Activated naive CD4-positive, alpha-beta T cell treated with anti-CD3 and anti-CD28 coated beads for 36 hours (primary cell): ENCODE measurements around the gene PLIN5. TPM values are rescaled to one million over a fixed set of nuclear protein-coding genes. Genes with fewer than 3 reads are reported as not detected.

Experiments
- CTCF ChIA-PET: fragments of 350-600 bp; sonication (Branson Sonifier 250); formaldehyde crosslinking; loops from one replicate; lab custom pipeline; 2021; ENCODE audit warnings: antibody characterized with exemption; lab: Charles Lee
- DNase-seq: peaks from one replicate; pipeline ENCODE4 v3.0.0-alpha.2; 2020
- H3K27ac Mint-ChIP-seq: one replicate; pipeline ENCODE4 v1.8.0; 2021; ENCODE audit warnings: mild to moderate bottlenecking, mixed read lengths
- H3K27me3 Mint-ChIP-seq: one replicate; pipeline ENCODE4 v1.8.0; 2021; ENCODE audit warnings: low read depth, mixed read lengths
- H3K36me3 Mint-ChIP-seq: one replicate; pipeline ENCODE4 v1.8.0; 2021; ENCODE audit warnings: low read depth, mixed read lengths
- H3K4me1 Mint-ChIP-seq: one replicate; pipeline ENCODE4 v1.8.0; 2021; ENCODE audit warnings: low read depth, mixed read lengths
- H3K4me3 Mint-ChIP-seq: one replicate; pipeline ENCODE4 v1.8.0; 2021; ENCODE audit warnings: mild to moderate bottlenecking, moderate library complexity, mixed read lengths
- H3K9me3 Mint-ChIP-seq: one replicate; pipeline ENCODE4 v1.8.0; 2021; ENCODE audit warnings: mixed read lengths
- intact Hi-C: fragments of 100-400 bp; cut with micrococcal nuclease; formaldehyde crosslinking; loops from one replicate; pipeline ENCODE4 v1.15.1; 2023
- total RNA-seq, 2 experiments: library from RNA; stranded (reverse); gene quantifications; one replicate each; pipeline ENCODE4 v1.2.3, GENCODE V29; 2021

The PLIN5 gene
- total RNA-seq, 2 experiments from 2014 or later: 0.07 to 0.25 TPM

DNA sequence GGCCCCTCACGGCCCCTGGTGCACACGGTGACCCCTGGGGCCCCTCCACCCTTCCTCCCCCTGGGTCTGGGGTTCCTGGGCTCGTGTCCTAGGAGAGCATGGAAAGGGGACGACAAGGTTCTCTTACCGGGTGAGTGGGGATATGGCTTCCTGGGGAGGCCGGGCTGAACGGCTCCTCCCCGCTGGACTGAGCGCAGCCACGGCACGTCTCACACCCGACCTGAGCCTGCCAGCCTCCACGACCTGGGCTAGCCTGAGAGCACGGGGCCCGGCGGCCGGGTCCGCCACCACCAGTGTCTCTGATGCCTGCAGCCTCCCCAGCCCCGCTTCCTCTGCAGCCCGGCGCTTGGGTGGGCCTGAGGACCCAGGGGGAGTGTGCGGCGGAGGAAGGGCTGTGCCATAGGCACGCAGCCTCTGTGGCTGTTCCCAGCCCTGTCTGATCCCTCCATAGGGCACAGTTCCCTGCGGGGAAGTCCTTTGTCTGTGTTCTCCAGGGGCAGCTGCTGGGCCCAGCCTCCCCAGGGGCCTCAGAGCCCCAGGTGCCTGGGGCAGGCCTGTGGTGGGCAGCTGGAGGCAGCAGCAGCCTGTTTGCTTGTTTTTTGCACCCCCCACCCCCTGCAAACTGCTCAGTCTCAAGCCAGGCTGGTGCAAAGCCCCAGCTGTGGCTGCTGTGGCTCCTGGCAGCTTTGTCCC lies 31.7 kb downstream of the PLIN5 start:
- Mint-ChIP-seq H3K4me3 (no peak overlapping the region), H3K9me3 (no peaks in the 10 kb centered on the region), H3K4me1 (peaks cover 6% of the 10 kb centered on the region), H3K27me3 (no peaks in the 10 kb centered on the region), H3K36me3 (peaks cover 1% of the 10 kb centered on the region), H3K27ac (no peak overlapping the region)
- CTCF ChIA-PET: no interaction called here
- no peak for DNase-seq
- intact Hi-C loops: no loop called here

GRCh38 chr19:4502282-4503131 lies 32.5 kb downstream of the PLIN5 start:
- Mint-ChIP-seq H3K27me3 (no peaks in the 10 kb centered on the region), H3K9me3 (no peaks in the 10 kb centered on the region), H3K4me1 (peaks cover 6% of the 10 kb centered on the region), H3K4me3 (no peak overlapping the region), H3K27ac (no peak overlapping the region), H3K36me3 (peaks cover 1% of the 10 kb centered on the region)
- CTCF ChIA-PET: no interaction called here
- no peak for DNase-seq
- intact Hi-C loops: no loop called here

DNA sequence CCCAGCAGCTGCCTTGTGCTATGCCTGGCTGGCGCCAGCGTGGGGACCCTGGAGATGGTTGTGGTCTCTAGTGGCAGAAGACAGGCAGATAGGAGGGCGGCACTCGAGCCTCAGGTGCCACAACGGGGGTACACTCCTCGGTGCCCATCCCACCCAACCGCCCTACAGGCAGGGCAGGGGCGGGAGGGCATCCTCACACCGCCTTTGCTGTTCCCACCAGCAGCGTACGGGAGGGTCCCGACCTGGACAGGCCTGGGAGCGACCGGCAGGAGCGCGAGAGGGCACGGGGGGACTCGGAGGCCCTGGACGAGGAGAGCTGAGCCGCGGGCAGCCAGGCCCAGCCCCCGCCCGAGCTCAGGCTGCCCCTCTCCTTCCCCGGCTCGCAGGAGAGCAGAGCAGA lies 33.3 kb downstream of the PLIN5 start:
- Mint-ChIP-seq H3K27ac (no peak overlapping the region), H3K9me3 (no peaks in the 10 kb centered on the region), H3K4me3 (no peak overlapping the region), H3K36me3 (peaks cover 1% of the 10 kb centered on the region), H3K27me3 (no peaks in the 10 kb centered on the region), H3K4me1 (peaks cover 5% of the 10 kb centered on the region)
- no peak for DNase-seq
- CTCF ChIA-PET: no interaction called here
- intact Hi-C loops: no loop called here

- intact Hi-C loops: no loop called here
- Mint-ChIP-seq H3K4me1 (no peaks in the 10 kb centered on the region), H3K27ac (no peak overlapping the region), H3K4me3 (no peak overlapping the region), H3K9me3 (no peaks in the 10 kb centered on the region), H3K27me3 (no peaks in the 10 kb centered on the region), H3K36me3 (peaks cover 1% of the 10 kb centered on the region)
- CTCF ChIA-PET: no interaction called here
- DNase-seq: no peak
These were observed 34.0 kb downstream of the PLIN5 start for GRCh38 chr19:4500841-4501591.

DNA sequence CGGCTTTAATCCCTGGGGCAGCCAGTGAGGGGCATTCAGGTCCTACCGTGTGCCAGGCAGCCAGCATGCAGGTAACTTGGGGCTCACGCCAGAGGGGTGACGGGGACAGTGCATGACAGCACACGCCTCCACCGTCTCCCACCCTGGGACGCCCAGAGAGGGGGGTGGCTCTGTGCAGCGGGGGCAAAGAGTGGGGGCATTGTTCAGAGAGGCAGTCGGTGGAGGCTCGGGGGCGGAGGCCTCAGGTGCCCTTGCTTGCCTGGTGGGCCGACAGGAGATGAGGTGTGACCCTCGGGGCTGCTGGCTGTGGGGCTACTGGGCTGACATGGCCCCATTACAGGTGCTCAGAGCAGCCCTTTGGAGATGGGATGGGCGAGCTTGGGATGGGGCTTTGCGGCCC lies 35.2 kb downstream of the PLIN5 start:
- Mint-ChIP-seq H3K27me3 (no peaks in the 10 kb centered on the region), H3K4me3 (no peak overlapping the region), H3K27ac (no peak overlapping the region), H3K9me3 (no peaks in the 10 kb centered on the region), H3K4me1 (no peaks in the 10 kb centered on the region), H3K36me3 (peaks cover 4% of the 10 kb centered on the region)
- intact Hi-C loops: no loop called here
- CTCF ChIA-PET: interaction anchor here (2.4 kb wide), 1 partner anchor 25 kb away, joined by 7 read pairs; no protein-coding TSS in a partner anchor
- no peak for DNase-seq

- Mint-ChIP-seq H3K4me3 (no peak overlapping the region), H3K27me3 (no peaks in the 10 kb centered on the region), H3K27ac (peak overlapping the region; percentile 19), H3K36me3 (peaks cover 6% of the 10 kb centered on the region), H3K9me3 (no peaks in the 10 kb centered on the region), H3K4me1 (no peaks in the 10 kb centered on the region)
- intact Hi-C loops: no loop called here
- CTCF ChIA-PET: interaction anchor here (2.4 kb wide), 1 partner anchor 26 kb away, joined by 7 read pairs; no protein-coding TSS in a partner anchor
- no peak for DNase-seq
These were observed 35.7 kb downstream of the PLIN5 start for GRCh38 chr19:4499318-4499717.

DNA sequence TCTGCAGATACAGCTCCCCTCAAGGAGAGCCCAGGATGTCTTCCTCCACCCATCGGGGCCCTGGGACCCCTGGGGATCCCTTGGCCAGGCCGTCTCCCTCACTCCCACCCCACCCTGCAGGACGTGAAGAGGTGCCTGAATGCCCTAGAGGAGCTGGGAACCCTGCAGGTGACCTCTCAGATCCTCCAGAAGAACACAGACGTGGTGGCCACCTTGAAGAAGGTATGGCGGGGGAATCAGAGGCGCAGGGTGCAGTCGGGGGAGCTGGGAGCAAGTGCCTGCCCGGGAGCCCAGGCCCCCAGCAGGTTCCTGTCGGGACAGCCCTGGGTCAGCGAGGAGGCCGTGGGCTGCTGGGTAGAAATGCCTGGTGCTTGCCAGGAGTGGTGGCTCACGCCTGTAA lies 36.3 kb downstream of the PLIN5 start:
- no peak for DNase-seq
- Mint-ChIP-seq H3K4me1 (no peaks in the 10 kb centered on the region), H3K27me3 (no peaks in the 10 kb centered on the region), H3K36me3 (peaks cover 6% of the 10 kb centered on the region), H3K4me3 (no peak overlapping the region), H3K9me3 (no peaks in the 10 kb centered on the region), H3K27ac (no peak overlapping the region)
- intact Hi-C loops: no loop called here
- CTCF ChIA-PET: interaction anchor here (2.4 kb wide), 1 partner anchor 26 kb away, joined by 7 read pairs; no protein-coding TSS in a partner anchor

- intact Hi-C loops: no loop called here
- no peak overlapping the region for H3K4me3 Mint-ChIP-seq
- CTCF ChIA-PET: interaction anchor here (2.4 kb wide), 1 partner anchor 27 kb away, joined by 7 read pairs; no protein-coding TSS in a partner anchor
- H3K36me3 Mint-ChIP-seq: peaks cover 6% of the 10 kb centered on the region
- H3K9me3 Mint-ChIP-seq: no peaks in the 10 kb centered on the region
- no peak for DNase-seq
- no peaks in the 10 kb centered on the region for H3K27me3 Mint-ChIP-seq
- no peak overlapping the region for H3K27ac Mint-ChIP-seq
- no peaks in the 10 kb centered on the region for H3K4me1 Mint-ChIP-seq
These were observed 37.1 kb downstream of the PLIN5 start for GRCh38 chr19:4497770-4498389.

- CTCF ChIA-PET: interaction anchor here (0.6 to 1.3 kb wide), 2 partner anchors 29 to 153 kb away, joined by 3 to 7 read pairs; no protein-coding TSS in a partner anchor
- H3K9me3 Mint-ChIP-seq: no peaks in the 10 kb centered on the region
- intact Hi-C loops: no loop called here
- peaks cover 6% of the 10 kb centered on the region for H3K36me3 Mint-ChIP-seq
- H3K27ac Mint-ChIP-seq: no peak overlapping the region
- H3K27me3 Mint-ChIP-seq: no peaks in the 10 kb centered on the region
- H3K4me1 Mint-ChIP-seq: no peaks in the 10 kb centered on the region
- no peak for DNase-seq
- H3K4me3 Mint-ChIP-seq: no peak overlapping the region
These were observed 38.7 kb downstream of the PLIN5 start for GRCh38 chr19:4496304-4496703.

DNA sequence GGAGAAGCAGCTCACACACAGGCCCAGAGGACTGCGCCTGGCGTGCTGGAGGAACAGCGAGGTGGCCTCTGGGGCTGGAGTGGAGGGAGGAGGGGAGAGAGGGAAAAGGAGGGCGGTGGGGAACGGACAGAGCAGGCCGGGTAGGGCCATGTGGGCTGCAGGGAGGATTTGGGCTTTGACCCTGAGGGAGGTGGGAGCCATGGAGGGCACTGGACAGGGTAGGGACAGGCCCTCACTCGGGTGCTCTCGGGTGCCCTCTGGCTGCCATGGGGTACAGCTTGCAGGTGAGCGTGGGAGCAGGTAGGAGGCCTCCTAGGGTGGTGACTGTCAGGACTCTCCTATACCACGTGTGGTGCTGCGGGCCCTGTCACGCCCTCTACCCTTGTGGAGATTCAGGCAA lies 39.6 kb downstream of the PLIN5 start:
- no peak for DNase-seq
- Mint-ChIP-seq H3K27me3 (no peaks in the 10 kb centered on the region), H3K9me3 (no peaks in the 10 kb centered on the region), H3K27ac (no peak overlapping the region), H3K36me3 (peaks cover 6% of the 10 kb centered on the region), H3K4me1 (no peaks in the 10 kb centered on the region), H3K4me3 (no peak overlapping the region)
- intact Hi-C loops: no loop called here
- CTCF ChIA-PET: interaction anchor here (0.7 kb wide), 1 partner anchor 53 kb away, joined by 6 read pairs; no protein-coding TSS in a partner anchor

GRCh38 chr19:4494691-4495064 lies 40.3 kb downstream of the PLIN5 start:
- Mint-ChIP-seq H3K27ac (no peak overlapping the region), H3K4me1 (no peaks in the 10 kb centered on the region), H3K9me3 (no peaks in the 10 kb centered on the region), H3K27me3 (no peaks in the 10 kb centered on the region), H3K4me3 (no peak overlapping the region), H3K36me3 (peaks cover 9% of the 10 kb centered on the region)
- CTCF ChIA-PET: interaction anchor here (0.7 kb wide), 1 partner anchor 31 kb away, joined by 5 read pairs; no protein-coding TSS in a partner anchor
- intact Hi-C loops: no loop called here
- no peak for DNase-seq
